ENCODE measurements around the gene RSPH1.

The RSPH1 gene

GRCh38 chr21:42461881-42462877, 33.8 kb downstream of the RSPH1 start:
- peak; percentile 60 for DNase-seq

GRCh38 chr21:42461185-42461520, 34.9 kb downstream of the RSPH1 start:
- DNase-seq = peak; percentile 58

- peak; percentile 79 for DNase-seq
These were observed 35.4 kb downstream of the RSPH1 start for GRCh38 chr21:42460391-42461184.

GRCh38 chr21:42459546-42460215, 36.3 kb downstream of the RSPH1 start:
- DNase-seq = no peak

- DNase-seq = no peak
These were observed 37.0 kb downstream of the RSPH1 start for GRCh38 chr21:42459082-42459460.

- no peak for DNase-seq
These were observed 39.6 kb downstream of the RSPH1 start for GRCh38 chr21:42456457-42456856.

GRCh38 chr21:42455754-42456440, 40.1 kb downstream of the RSPH1 start:
- no peak for DNase-seq

GRCh38 chr21:42455196-42455595, 40.8 kb downstream of the RSPH1 start:
- peak; percentile 67 for DNase-seq

GRCh38 chr21:42454786-42455185, 41.2 kb downstream of the RSPH1 start:
- DNase-seq = no peak

GRCh38 chr21:42453986-42454570, 41.9 kb downstream of the RSPH1 start:
- DNase-seq = no peak

GRCh38 chr21:42453224-42453985, 42.6 kb downstream of the RSPH1 start:
- DNase-seq = no peak

- no peak for DNase-seq
These were observed 43.4 kb downstream of the RSPH1 start for GRCh38 chr21:42452401-42453223.

GRCh38 chr21:42451941-42452340, 44.1 kb downstream of the RSPH1 start:
- no peak for DNase-seq

GRCh38 chr21:42448686-42449085, 47.3 kb downstream of the RSPH1 start:
- DNase-seq = no peak

- DNase-seq = no peak
These were observed 48.3 kb downstream of the RSPH1 start for GRCh38 chr21:42447732-42448131.

- no peak for DNase-seq
These were observed 48.8 kb downstream of the RSPH1 start for GRCh38 chr21:42447182-42447581.

- DNase-seq = no peak
These were observed 49.5 kb downstream of the RSPH1 start for GRCh38 chr21:42446531-42446930.

- DNase-seq = no peak
These were observed 50.7 kb downstream of the RSPH1 start for GRCh38 chr21:42445311-42445710.

- no peak for DNase-seq
These were observed 51.3 kb downstream of the RSPH1 start for GRCh38 chr21:42444745-42445059.

GRCh38 chr21:42443876-42444744, 51.9 kb downstream of the RSPH1 start:
- DNase-seq = no peak

All from NCI-H1436 (cell line).